Smooth muscle cell (in vitro differentiated cells): ENCODE measurements around the gene CDK17. TPM values are rescaled to one million over a fixed set of nuclear protein-coding genes. Genes with fewer than 3 reads are reported as not detected.

Source experiments
- DNase-seq: peaks from one replicate; lab custom pipeline; 2025; ENCODE audit not compliant: unreplicated experiment; lab: John Stamatoyannopoulos, UW
- H2AFZ ChIP-seq: fragments of 200-600 bp; sonication (generic); 2 replicates; pipeline ENCODE4 v1.6.0; 2016; ENCODE audit warnings: antibody characterized with exemption, low read depth, mild to moderate bottlenecking
- H3F3A ChIP-seq: fragments of 200-600 bp; sonication (generic); 2 replicates; pipeline ENCODE4 v1.6.0; 2017; ENCODE audit warnings: antibody characterized with exemption, low read depth
- H3K27ac ChIP-seq: fragments of 200-600 bp; sonication (generic); 2 replicates; pipeline ENCODE4 v1.5.1; 2016; ENCODE audit warnings: low read depth, mild to moderate bottlenecking
- H3K27me3 ChIP-seq: fragments of 200-600 bp; sonication (generic); 2 replicates; pipeline ENCODE4 v1.6.1; 2016; ENCODE audit warnings: low read depth, mild to moderate bottlenecking
- H3K36me3 ChIP-seq: fragments of 200-600 bp; sonication (generic); 2 replicates; pipeline ENCODE4 v1.5.1; 2016; ENCODE audit warnings: low read depth
- H3K4me1 ChIP-seq: fragments of 200-600 bp; sonication (generic); 2 replicates; pipeline ENCODE4 v1.5.1; 2016; ENCODE audit warnings: low read depth
- H3K4me2 ChIP-seq: fragments of 200-600 bp; sonication (generic); 2 replicates; pipeline ENCODE4 v1.6.0; 2016; ENCODE audit warnings: mild to moderate bottlenecking
- H3K4me3 ChIP-seq: fragments of 200-600 bp; sonication (generic); 2 replicates; pipeline ENCODE4 v1.5.1; 2016; ENCODE audit warnings: mild to moderate bottlenecking
- H3K79me2 ChIP-seq: fragments of 200-600 bp; sonication (generic); 2 replicates; pipeline ENCODE4 v1.6.0; 2016; ENCODE audit warnings: low read depth, mild to moderate bottlenecking
- H3K9ac ChIP-seq: fragments of 200-600 bp; sonication (generic); 2 replicates; pipeline ENCODE4 v1.6.0; 2016; ENCODE audit warnings: low read depth
- H3K9me3 ChIP-seq: fragments of 200-600 bp; sonication (generic); replicated peaks from 2 replicates; pipeline ENCODE4 v1.5.1; 2016; ENCODE audit warnings: low read depth
- H4K20me1 ChIP-seq: fragments of 200-600 bp; sonication (generic); 2 replicates; pipeline ENCODE4 v1.6.0; 2016; ENCODE audit warnings: low read depth
- CTCF ChIP-seq: fragments of 200-600 bp; sonication (generic); IDR thresholded peaks from 2 replicates; pipeline ENCODE4 v1.5.1; 2017; ENCODE audit warnings: borderline replicate concordance, mild to moderate bottlenecking, antibody characterized with exemption; ENCODE audit not compliant: insufficient read depth, poor library complexity, severe bottlenecking
- WGBS: methylation state at CpG from one replicate; pipeline ENCODE4 v1.1.7; 2016; ENCODE audit warnings: low lambda C conversion rate; 5-methylcytosine and 5-hydroxymethylcytosine counted together
- polyA plus RNA-seq: library from polyadenylated mRNA; unstranded; fragments of >200 nt; fragmentation: Nextera tagmentation; extraction: Ambion mirVana; gene quantifications from 2 replicates; pipeline ENCODE4 v1.2.1, GENCODE V29; 2016
- total RNA-seq: library from RNA; depleted of rRNA; stranded (reverse); fragments of >200 nt; gene quantifications from 2 replicates; pipeline ENCODE4 v1.2.3, GENCODE V29; 2014

Gene CDK17
- total and polyA plus RNA-seq, 2 experiments from 2014 or later = 16.0 to 49.8 TPM

- H3K27ac ChIP-seq = no peak overlapping the region
- peaks cover 15% of the 10 kb centered on the region for H3K36me3 ChIP-seq
- H4K20me1 ChIP-seq = peaks cover 69% of the 10 kb centered on the region
- H3K9me3 ChIP-seq = no peaks in the 10 kb centered on the region
- no peak overlapping the region for H3K4me2 ChIP-seq
- H3K4me1 ChIP-seq = no peaks in the 10 kb centered on the region
- no peak for DNase-seq
- peaks cover 18% of the 10 kb centered on the region for H3F3A ChIP-seq
- H3K9ac ChIP-seq = no peak overlapping the region
- H2AFZ ChIP-seq = no peak overlapping the region
- 98% methylated on average over 1 of the region's 1 CpG for WGBS
- no peaks in the 10 kb centered on the region for H3K27me3 ChIP-seq
- no peak overlapping the region for H3K4me3 ChIP-seq
- no peak for TF ChIP-seq CTCF
- peaks cover 3% of the 10 kb centered on the region for H3K79me2 ChIP-seq
Observed at GRCh38 chr12:96265836-96266235, 134.4 kb downstream of the CDK17 start.

GRCh38 chr12:96265400-96265799 is 134.8 kb downstream of the CDK17 start:
- H3K27ac ChIP-seq = no peak overlapping the region
- H2AFZ ChIP-seq = no peak overlapping the region
- peaks cover 22% of the 10 kb centered on the region for H3F3A ChIP-seq
- TF ChIP-seq CTCF = no peak
- H3K4me1 ChIP-seq = no peaks in the 10 kb centered on the region
- no peak overlapping the region for H3K9ac ChIP-seq
- no peaks in the 10 kb centered on the region for H3K9me3 ChIP-seq
- no peak overlapping the region for H3K4me3 ChIP-seq
- no peak overlapping the region for H3K4me2 ChIP-seq
- WGBS = 96% methylated on average over 2 of the region's 2 CpGs
- peaks cover 73% of the 10 kb centered on the region for H4K20me1 ChIP-seq
- H3K27me3 ChIP-seq = no peaks in the 10 kb centered on the region
- DNase-seq = no peak
- H3K36me3 ChIP-seq = peaks cover 17% of the 10 kb centered on the region
- peaks cover 3% of the 10 kb centered on the region for H3K79me2 ChIP-seq

GRCh38 chr12:96263449-96263902 is 136.8 kb downstream of the CDK17 start:
- Histone ChIP-seq H3K4me2 (no peak overlapping the region), H3K4me1 (peaks cover 6% of the 10 kb centered on the region), H3K9ac (no peak overlapping the region), H3F3A (peaks cover 25% of the 10 kb centered on the region), H3K4me3 (no peak overlapping the region), H2AFZ (no peak overlapping the region), H3K9me3 (no peaks in the 10 kb centered on the region), H3K27ac (no peak overlapping the region), H3K27me3 (no peaks in the 10 kb centered on the region), H3K36me3 (peaks cover 11% of the 10 kb centered on the region), H4K20me1 (peaks cover 86% of the 10 kb centered on the region), H3K79me2 (peaks cover 11% of the 10 kb centered on the region)
- 68% methylated on average over 11 of the region's 11 CpGs for WGBS
- no peak for DNase-seq
- TF ChIP-seq CTCF = no peak

- 92% methylated on average over 5 of the region's 5 CpGs for WGBS
- Histone ChIP-seq H3F3A (peaks cover 28% of the 10 kb centered on the region), H3K4me2 (no peak overlapping the region), H3K36me3 (peaks cover 11% of the 10 kb centered on the region), H3K27me3 (no peaks in the 10 kb centered on the region), H3K9me3 (no peaks in the 10 kb centered on the region), H3K4me1 (peaks cover 23% of the 10 kb centered on the region), H3K4me3 (no peak overlapping the region), H2AFZ (no peak overlapping the region), H3K27ac (no peak overlapping the region), H3K79me2 (peaks cover 24% of the 10 kb centered on the region), H4K20me1 (peaks cover 91% of the 10 kb centered on the region), H3K9ac (no peak overlapping the region)
- no peak for TF ChIP-seq CTCF
- no peak for DNase-seq
Observed at GRCh38 chr12:96261557-96261956, 138.7 kb downstream of the CDK17 start.
